Body of pancreas (tissue), 4 donors: ENCODE data around the gene CAPZB. TPM values are rescaled to one million over a fixed set of nuclear protein-coding genes. Genes with fewer than 3 reads are reported as not detected.

Experiments used
- ATAC-seq: fragments of 150-250 bp; one replicate; pipeline ENCODE4 v1.9.1; 2016
- DNase-seq, 4 donors: peaks; one replicate each; pipeline ENCODE4 v3.0.0-alpha.2; 2019
- H3K27ac ChIP-seq, 4 donors: fragments of 200-600 bp; sonication (generic); 1 replicate in 3 of 4; 2 replicates in 1 of 4; pipeline versions ENCODE4 v1.5.1 to v1.6.1; 2016 to 2019; ENCODE audit warnings: mild to moderate bottlenecking in 1 of 4, mixed read lengths in 1 of 4, moderate library complexity in 1 of 4
- H3K27me3 ChIP-seq, 2 donors: fragments of 200-600 bp; sonication (generic); one replicate each; pipeline ENCODE4 v1.6.0; 2016; ENCODE audit warnings: mild to moderate bottlenecking in 1 of 2
- H3K36me3 ChIP-seq, 2 donors: fragments of 200-600 bp; sonication (generic); replicated peaks in 1 of 2; 2 replicates each; pipeline ENCODE4 v1.5.1; 2016; ENCODE audit warnings: low read depth in 2 of 2; ENCODE audit not compliant: insufficient read depth in 1 of 2
- H3K4me1 ChIP-seq: fragments of 200-600 bp; sonication (generic); one replicate; pipeline ENCODE4 v1.6.0; 2016
- H3K4me3 ChIP-seq, 2 donors: fragments of 200-600 bp; sonication (generic); 1 replicate in 1 of 2; 2 replicates in 1 of 2; pipeline ENCODE4 v1.5.1; 2016 to 2019
- H3K9me3 ChIP-seq, 3 donors: fragments of 200-600 bp; sonication (generic); 1 replicate in 2 of 3; 2 replicates in 1 of 3; pipeline ENCODE4 v1.5.1; 2016
- POLR2A ChIP-seq, 3 donors: fragments of 450-650 bp; IDR thresholded peaks; one replicate each; pipeline ENCODE4 v1.6.1; 2016; ENCODE audit warnings: antibody characterized with exemption in 3 of 3, mild to moderate bottlenecking in 2 of 3
- WGBS, 2 donors: methylation state at CpG; one replicate each; pipeline ENCODE4 v1.1.5; 2017; 5-methylcytosine and 5-hydroxymethylcytosine counted together
- intact Hi-C: fragments of 100-400 bp; cut with DNase I; formaldehyde crosslinking; loops from one replicate; pipeline ENCODE4 v1.15.1; 2023
- total RNA-seq, 2 donors: library from RNA; depleted of rRNA; stranded (reverse); fragments of >200 nt; gene quantifications; one replicate each; pipeline ENCODE4 v1.1.0, GENCODE V29; 2016
- TF ChIP-seq, protein P1 (sequence below), 7 experiments: fragments of 450-650 bp in 4 of 7; fragments of 200-600 bp in 3 of 7; sonication (generic) in 3 of 7; IDR thresholded peaks; one replicate each; pipeline ENCODE4 v1.5.1; 2016 to 2019; ENCODE audit warnings: antibody characterized with exemption in 7 of 7

CAPZB gene
- total RNA-seq, 2 donors from 2014 or later: 35.5 to 54.1 TPM

- no peak overlapping the region for H3K27ac ChIP-seq
- DNase-seq: no peak
- H3K4me3 ChIP-seq: no peak overlapping the region
- intact Hi-C loops: no loop called here
- ATAC-seq: no peak
- 71 to 86% methylated on average over 10 to 14 of the region's 15 CpGs for WGBS, 2 donors
- peaks cover 0 to 10% of the 10 kb centered on the region in 2 donors for H3K36me3 ChIP-seq
- no peaks in the 10 kb centered on the region for H3K9me3 ChIP-seq
- no peaks in the 10 kb centered on the region for H3K27me3 ChIP-seq
- H3K4me1 ChIP-seq: no peaks in the 10 kb centered on the region
- no peak for TF ChIP-seq POLR2A (IDR thresholded peaks at IDR 0.05)
- TF ChIP-seq, protein P1, sequence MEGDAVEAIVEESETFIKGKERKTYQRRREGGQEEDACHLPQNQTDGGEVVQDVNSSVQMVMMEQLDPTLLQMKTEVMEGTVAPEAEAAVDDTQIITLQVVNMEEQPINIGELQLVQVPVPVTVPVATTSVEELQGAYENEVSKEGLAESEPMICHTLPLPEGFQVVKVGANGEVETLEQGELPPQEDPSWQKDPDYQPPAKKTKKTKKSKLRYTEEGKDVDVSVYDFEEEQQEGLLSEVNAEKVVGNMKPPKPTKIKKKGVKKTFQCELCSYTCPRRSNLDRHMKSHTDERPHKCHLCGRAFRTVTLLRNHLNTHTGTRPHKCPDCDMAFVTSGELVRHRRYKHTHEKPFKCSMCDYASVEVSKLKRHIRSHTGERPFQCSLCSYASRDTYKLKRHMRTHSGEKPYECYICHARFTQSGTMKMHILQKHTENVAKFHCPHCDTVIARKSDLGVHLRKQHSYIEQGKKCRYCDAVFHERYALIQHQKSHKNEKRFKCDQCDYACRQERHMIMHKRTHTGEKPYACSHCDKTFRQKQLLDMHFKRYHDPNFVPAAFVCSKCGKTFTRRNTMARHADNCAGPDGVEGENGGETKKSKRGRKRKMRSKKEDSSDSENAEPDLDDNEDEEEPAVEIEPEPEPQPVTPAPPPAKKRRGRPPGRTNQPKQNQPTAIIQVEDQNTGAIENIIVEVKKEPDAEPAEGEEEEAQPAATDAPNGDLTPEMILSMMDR (IDR thresholded peaks at IDR 0.05): no peak
These were observed 136.7 kb downstream of the CAPZB start for GRCh38 chr1:19348441-19349198.

DNA sequence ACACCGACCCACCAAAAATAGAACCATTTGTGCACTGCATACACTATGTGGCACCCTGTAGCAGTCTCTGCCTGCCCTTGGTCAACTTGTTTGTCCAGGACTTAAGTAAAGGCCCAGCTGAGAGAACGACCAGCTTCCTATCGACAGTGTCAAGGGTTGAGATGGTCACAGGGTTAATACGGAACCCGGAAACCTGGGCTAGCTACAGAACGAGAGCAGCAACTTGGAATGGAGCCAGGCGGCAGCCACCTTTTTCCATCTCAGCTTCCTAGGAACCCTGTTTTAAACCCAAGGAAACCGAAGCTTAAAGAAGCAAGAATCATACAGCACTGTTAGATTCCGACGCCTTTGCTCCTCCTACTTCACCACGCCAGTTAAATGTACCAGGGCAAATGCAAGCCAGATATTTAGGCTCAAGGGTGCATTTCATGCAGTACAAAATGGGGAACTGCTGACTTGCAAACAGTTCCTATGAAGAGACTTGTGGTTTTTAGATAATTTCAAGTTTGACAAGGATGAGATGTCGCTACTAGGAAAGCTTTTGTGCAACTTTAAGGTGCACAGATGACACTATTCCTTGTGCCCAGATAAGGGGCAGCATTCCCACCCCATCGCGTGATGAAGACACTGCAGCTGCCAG is 137.7 kb downstream of the CAPZB start:
- H3K36me3 ChIP-seq: peaks cover 0 to 11% of the 10 kb centered on the region in 2 donors
- 67 to 77% methylated on average over 12 to 14 of the region's 14 CpGs for WGBS, 2 donors
- H3K9me3 ChIP-seq: no peaks in the 10 kb centered on the region
- ATAC-seq (no peak), DNase-seq (peak in 1 of 4 donors; percentile 29)
- H3K4me3 ChIP-seq: no peak overlapping the region
- no peak overlapping the region for H3K27ac ChIP-seq
- no peaks in the 10 kb centered on the region for H3K4me1 ChIP-seq
- TF ChIP-seq POLR2A (IDR thresholded peaks at IDR 0.05): no peak
- TF ChIP-seq, protein P1 (IDR thresholded peaks at IDR 0.05): no peak
- intact Hi-C loops: no loop called here
- no peaks in the 10 kb centered on the region for H3K27me3 ChIP-seq

DNA sequence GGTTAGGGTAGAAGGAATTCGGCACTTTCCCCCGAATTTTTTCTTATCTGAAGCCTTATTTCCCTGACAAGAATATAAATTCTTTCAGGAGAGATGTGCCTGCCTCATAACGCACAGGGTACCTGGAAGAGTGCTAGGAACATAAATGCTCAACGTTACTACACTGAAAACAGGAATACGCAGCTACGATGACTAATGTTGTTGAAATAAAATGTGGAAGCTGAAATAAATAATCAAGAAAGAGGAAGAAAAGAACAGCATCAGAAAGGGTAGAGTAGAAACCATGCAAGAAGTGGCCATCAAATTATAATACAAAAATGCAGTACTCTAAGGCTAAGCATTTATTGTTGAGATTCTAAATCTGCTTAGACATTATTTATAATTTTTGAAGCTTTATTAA is 139.3 kb downstream of the CAPZB start:
- H3K27ac ChIP-seq: no peak overlapping the region
- WGBS, 2 donors: 68 to 80% methylated on average over 6 of the region's 6 CpGs

GRCh38 chr1:19345391-19345790 is 139.9 kb downstream of the CAPZB start:
- 74 to 75% methylated on average over 3 to 8 of the region's 8 CpGs for WGBS, 2 donors
- no peaks in the 10 kb centered on the region for H3K27me3 ChIP-seq
- no peaks in the 10 kb centered on the region for H3K9me3 ChIP-seq
- H3K27ac ChIP-seq: no peak overlapping the region
- no peaks in the 10 kb centered on the region for H3K4me1 ChIP-seq
- intact Hi-C loops: no loop called here
- H3K36me3 ChIP-seq: peaks cover 0 to 7% of the 10 kb centered on the region in 2 donors
- no peak for ATAC-seq
- no peak for TF ChIP-seq POLR2A (IDR thresholded peaks at IDR 0.05)
- TF ChIP-seq, protein P1 (IDR thresholded peaks at IDR 0.05): no peak
- H3K4me3 ChIP-seq: no peak overlapping the region
- no peak for DNase-seq

More for the DNA sequence above, 139.3 kb downstream of the CAPZB start:
- H3K27me3 ChIP-seq: no peaks in the 10 kb centered on the region
- TF ChIP-seq, protein P1 (IDR thresholded peaks at IDR 0.05): no peak
- no peak for TF ChIP-seq POLR2A (IDR thresholded peaks at IDR 0.05)
- no peak for ATAC-seq
- peaks cover 0 to 7% of the 10 kb centered on the region in 2 donors for H3K36me3 ChIP-seq
- H3K4me3 ChIP-seq: no peak overlapping the region
- no peak for DNase-seq
- intact Hi-C loops: no loop called here
- H3K4me1 ChIP-seq: no peaks in the 10 kb centered on the region
- no peaks in the 10 kb centered on the region for H3K9me3 ChIP-seq
